Measurements from ENCODE around the gene HAUS5.

Gene HAUS5

DNA sequence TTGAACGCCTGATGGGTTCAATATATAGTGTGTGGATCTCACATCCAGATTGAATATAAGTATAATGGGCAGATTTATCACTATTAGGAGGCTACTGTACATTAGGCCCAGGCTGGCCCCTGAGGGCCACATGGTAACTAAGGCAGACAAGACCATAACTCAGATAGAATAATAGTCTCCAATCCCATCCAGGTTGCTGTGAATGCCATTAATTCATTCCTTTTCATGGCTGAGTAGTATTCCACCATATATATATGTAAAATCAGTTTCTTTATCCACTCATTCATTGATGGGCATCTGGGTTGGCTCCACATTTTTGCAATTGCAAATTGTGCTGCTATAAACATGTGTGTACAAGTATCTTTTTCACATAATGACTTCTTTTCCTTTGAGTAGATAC lies 34.6 kb upstream of the HAUS5 start:
- Histone ChIP-seq H3K4me3 (ENCODE audit: low read length) (no peak overlapping the region), H3K27ac (ENCODE audit: low read length) (no peak overlapping the region), H3K36me3 (replicated peaks; ENCODE audit: low read depth, low read length) (no peaks in the 10 kb centered on the region), H3K9ac (ENCODE audit: low read length) (no peak overlapping the region), H2AFZ (ENCODE audit: low read depth, low read length) (no peak overlapping the region), H3K79me2 (ENCODE audit: low read length) (no peaks in the 10 kb centered on the region), H3K4me2 (ENCODE audit: low read length) (no peak overlapping the region), H4K20me1 (ENCODE audit: insufficient read depth, low read length) (no peaks in the 10 kb centered on the region), H3K27me3 (ENCODE audit: low read depth, low read length) (no peaks in the 10 kb centered on the region; the same call in 1 of the 2 replicates), H3K4me1 (ENCODE audit: low read length) (no peaks in the 10 kb centered on the region), H3K9me3 (ENCODE audit: insufficient read depth, low read length) (peaks cover 7% of the 10 kb centered on the region; the same call in 1 of the 2 replicates)
- no peak for TF ChIP-seq EZH2phosphoT487 (IDR thresholded peaks at IDR 0.05; ENCODE audit: low read depth)

GRCh38 chr19:35578707-35579106 lies 33.8 kb upstream of the HAUS5 start:
- Histone ChIP-seq H3K9ac (ENCODE audit: low read length) (no peak overlapping the region), H3K4me3 (ENCODE audit: low read length) (no peak overlapping the region), H3K4me1 (ENCODE audit: low read length) (no peaks in the 10 kb centered on the region), H3K27me3 (ENCODE audit: low read depth, low read length) (peaks cover 3% of the 10 kb centered on the region; the same call in 1 of the 2 replicates), H3K79me2 (ENCODE audit: low read length) (no peaks in the 10 kb centered on the region), H2AFZ (ENCODE audit: low read depth, low read length) (no peak overlapping the region), H3K4me2 (ENCODE audit: low read length) (no peak overlapping the region), H4K20me1 (ENCODE audit: insufficient read depth, low read length) (no peaks in the 10 kb centered on the region), H3K36me3 (replicated peaks; ENCODE audit: low read depth, low read length) (no peaks in the 10 kb centered on the region), H3K27ac (ENCODE audit: low read length) (no peak overlapping the region), H3K9me3 (ENCODE audit: insufficient read depth, low read length) (peaks cover 7% of the 10 kb centered on the region; the same call in 1 of the 2 replicates)
- TF ChIP-seq EZH2phosphoT487 (IDR thresholded peaks at IDR 0.05; ENCODE audit: low read depth): no peak
- TF ChIP-seq CTCF (IDR thresholded peaks at IDR 0.05; ENCODE audit: low read depth, low read length): no peak

GRCh38 chr19:35582760-35583159 lies 29.8 kb upstream of the HAUS5 start:
- H3K27ac ChIP-seq (ENCODE audit: low read length): no peak overlapping the region
- H3K4me1 ChIP-seq (ENCODE audit: low read length): no peaks in the 10 kb centered on the region
- H3K4me3 ChIP-seq (ENCODE audit: low read length): no peak overlapping the region
- no peaks in the 10 kb centered on the region for H3K36me3 ChIP-seq (replicated peaks; ENCODE audit: low read depth, low read length)
- peaks cover 23% of the 10 kb centered on the region for H3K27me3 ChIP-seq (ENCODE audit: low read depth, low read length)
- H3K4me2 ChIP-seq (ENCODE audit: low read length): no peak overlapping the region
- no peaks in the 10 kb centered on the region for H4K20me1 ChIP-seq (ENCODE audit: insufficient read depth, low read length)
- no peak overlapping the region for H2AFZ ChIP-seq (ENCODE audit: low read depth, low read length)
- no peaks in the 10 kb centered on the region for H3K79me2 ChIP-seq (ENCODE audit: low read length)
- no peaks in the 10 kb centered on the region for H3K9me3 ChIP-seq (ENCODE audit: insufficient read depth, low read length)
- H3K9ac ChIP-seq (ENCODE audit: low read length): no peak overlapping the region
- TF ChIP-seq CTCF (IDR thresholded peaks at IDR 0.05; ENCODE audit: low read depth, low read length) (no peak), EZH2phosphoT487 (IDR thresholded peaks at IDR 0.05; ENCODE audit: low read depth) (no peak)

DNA sequence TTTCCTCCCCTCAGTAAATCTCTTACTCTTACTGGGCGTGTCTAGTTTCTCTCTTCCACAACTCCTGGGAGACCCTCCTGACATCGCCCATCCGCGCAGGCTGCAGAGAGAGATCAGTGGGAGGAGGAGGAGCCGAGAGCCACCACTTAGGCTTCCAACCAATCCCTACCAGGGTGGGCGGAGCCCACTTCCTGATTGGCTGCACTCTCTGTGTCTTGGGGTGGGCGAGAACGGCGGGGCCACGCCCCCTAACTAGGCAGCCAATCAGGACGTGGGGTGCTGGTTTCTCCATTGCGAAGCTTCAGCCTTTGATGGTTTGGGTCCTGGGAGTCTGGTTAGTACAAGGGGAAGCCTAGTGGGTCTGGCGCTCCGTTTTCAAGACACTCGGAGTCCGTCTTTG lies 26.7 kb upstream of the HAUS5 start, which contains the start of gene PMIS2:
Gene PMIS2, plus strand, starts transcription at position 326 of the 400 bp plus-strand sequence. CDS start 87 bp downstream, outside the sequence.
- H3K4me3 ChIP-seq (ENCODE audit: low read length): no peak within 1 kb of the TSS
- peaks cover 23% of the 10 kb centered on the region for H3K27me3 ChIP-seq (ENCODE audit: low read depth, low read length)
- no peak within 1 kb of the TSS for H3K9ac ChIP-seq (ENCODE audit: low read length)
- H3K79me2 ChIP-seq (ENCODE audit: low read length): no peaks in the 10 kb centered on the region
- no peaks in the 10 kb centered on the region for H3K36me3 ChIP-seq (replicated peaks; ENCODE audit: low read depth, low read length)
- H3K9me3 ChIP-seq (ENCODE audit: insufficient read depth, low read length): no peaks in the 10 kb centered on the region
- no peak within 1 kb of the TSS for H3K4me2 ChIP-seq (ENCODE audit: low read length)
- H3K27ac ChIP-seq (ENCODE audit: low read length): no peak within 1 kb of the TSS
- no peaks in the 10 kb centered on the region for H4K20me1 ChIP-seq (ENCODE audit: insufficient read depth, low read length)
- TF ChIP-seq EZH2phosphoT487 (IDR thresholded peaks at IDR 0.05; ENCODE audit: low read depth) (no peak), CTCF (IDR thresholded peaks at IDR 0.05; ENCODE audit: low read depth, low read length) (no peak)
- H3K4me1 ChIP-seq (ENCODE audit: low read length): no peaks in the 10 kb centered on the region
- no peak within 1 kb of the TSS for H2AFZ ChIP-seq (ENCODE audit: low read depth, low read length)

Measured in OCI-LY3 (cell line).